ENCODE results near the gene FCHO2. TPM values are rescaled to one million over a fixed set of nuclear protein-coding genes. Genes with fewer than 3 reads are reported as not detected.

Gene FCHO2
- total RNA-seq, 1 donor from 2014 or later = 2.2 TPM

GRCh38 chr5:72937517-72938061 lies 18.3 kb upstream of the FCHO2 start:
- H3K36me3 Mint-ChIP-seq (ENCODE audit: low read depth) = no peaks in the 10 kb centered on the region
- peaks cover 7% of the 10 kb centered on the region for H3K27me3 Mint-ChIP-seq (ENCODE audit: insufficient read depth)
- no peak overlapping the region for H3K4me3 Mint-ChIP-seq
- no peaks in the 10 kb centered on the region for H3K4me1 Mint-ChIP-seq (ENCODE audit: low read depth)
- DNase-seq (ENCODE audit: low spot score) = no peak
- H3K9me3 Mint-ChIP-seq = no peaks in the 10 kb centered on the region
- intact Hi-C loops (cut with micrococcal nuclease) = no loop called here
- no peak overlapping the region for H3K27ac Mint-ChIP-seq

- H3K27me3 Mint-ChIP-seq (ENCODE audit: insufficient read depth) = peaks cover 5% of the 10 kb centered on the region
- H3K27ac Mint-ChIP-seq = no peak overlapping the region
- intact Hi-C loops (cut with micrococcal nuclease) = no loop called here
These were observed 17.6 kb upstream of the FCHO2 start for GRCh38 chr5:72938206-72938605.

GRCh38 chr5:72940082-72940481 lies 15.8 kb upstream of the FCHO2 start:
- no peaks in the 10 kb centered on the region for H3K9me3 Mint-ChIP-seq
- intact Hi-C loops (cut with micrococcal nuclease) = no loop called here
- no peak overlapping the region for H3K4me3 Mint-ChIP-seq

More at GRCh38 chr5:72938206-72938605, 17.6 kb upstream of the FCHO2 start:
- H3K9me3 Mint-ChIP-seq = no peaks in the 10 kb centered on the region
- no peak for DNase-seq (ENCODE audit: low spot score)
- no peaks in the 10 kb centered on the region for H3K36me3 Mint-ChIP-seq (ENCODE audit: low read depth)
- no peaks in the 10 kb centered on the region for H3K4me1 Mint-ChIP-seq (ENCODE audit: low read depth)
- H3K4me3 Mint-ChIP-seq = no peak overlapping the region

GRCh38 chr5:72943307-72943706 lies 12.5 kb upstream of the FCHO2 start:
- no peak for DNase-seq (ENCODE audit: low spot score)
- Mint-ChIP-seq H3K9me3 (no peaks in the 10 kb centered on the region), H3K36me3 (ENCODE audit: low read depth) (no peaks in the 10 kb centered on the region), H3K4me3 (no peak overlapping the region), H3K27ac (no peak overlapping the region), H3K4me1 (ENCODE audit: low read depth) (no peaks in the 10 kb centered on the region), H3K27me3 (ENCODE audit: insufficient read depth) (peaks cover 11% of the 10 kb centered on the region)
- intact Hi-C loops (cut with micrococcal nuclease) = no loop called here

More at GRCh38 chr5:72940082-72940481, 15.8 kb upstream of the FCHO2 start:
- no peak for DNase-seq (ENCODE audit: low spot score)
- no peaks in the 10 kb centered on the region for H3K36me3 Mint-ChIP-seq (ENCODE audit: low read depth)
- H3K27ac Mint-ChIP-seq = no peak overlapping the region
- peaks cover 7% of the 10 kb centered on the region for H3K27me3 Mint-ChIP-seq (ENCODE audit: insufficient read depth)
- no peaks in the 10 kb centered on the region for H3K4me1 Mint-ChIP-seq (ENCODE audit: low read depth)

GRCh38 chr5:72947498-72947897 lies 8.3 kb upstream of the FCHO2 start:
- DNase-seq (ENCODE audit: low spot score) = no peak
- Mint-ChIP-seq H3K9me3 (no peaks in the 10 kb centered on the region), H3K27me3 (ENCODE audit: insufficient read depth) (peaks cover 23% of the 10 kb centered on the region), H3K4me3 (no peak overlapping the region), H3K36me3 (ENCODE audit: low read depth) (no peaks in the 10 kb centered on the region), H3K27ac (no peak overlapping the region), H3K4me1 (ENCODE audit: low read depth) (no peaks in the 10 kb centered on the region)
- intact Hi-C loops (cut with micrococcal nuclease) = no loop called here

DNA sequence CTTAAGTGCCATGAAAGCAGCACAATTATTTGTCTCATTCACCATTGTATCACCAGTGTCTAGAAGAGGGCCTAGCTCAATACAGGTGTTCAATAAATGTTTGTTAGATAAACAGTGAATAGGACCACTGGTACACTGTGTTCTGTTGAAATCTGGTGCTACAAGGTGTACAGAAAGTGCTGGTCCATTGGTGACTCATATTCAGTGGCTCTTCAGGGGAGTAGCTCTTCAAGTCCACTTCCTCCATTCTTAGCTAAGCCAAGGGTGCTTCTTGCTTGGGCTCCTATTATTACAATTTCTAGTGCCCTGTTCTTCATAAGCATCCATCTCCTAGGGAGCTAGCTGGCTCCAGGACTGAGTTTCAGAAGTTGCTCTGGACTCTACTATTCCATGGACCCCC lies 6.4 kb upstream of the FCHO2 start:
- H3K27ac Mint-ChIP-seq = no peak overlapping the region
- H3K36me3 Mint-ChIP-seq (ENCODE audit: low read depth) = peaks cover 2% of the 10 kb centered on the region
- H3K27me3 Mint-ChIP-seq (ENCODE audit: insufficient read depth) = peaks cover 32% of the 10 kb centered on the region
- no peaks in the 10 kb centered on the region for H3K4me1 Mint-ChIP-seq (ENCODE audit: low read depth)
- H3K4me3 Mint-ChIP-seq = no peak overlapping the region
- DNase-seq (ENCODE audit: low spot score) = no peak
- intact Hi-C loops (cut with micrococcal nuclease) = no loop called here
- H3K9me3 Mint-ChIP-seq = no peaks in the 10 kb centered on the region

- H3K4me1 Mint-ChIP-seq (ENCODE audit: low read depth) = peaks cover 14% of the 10 kb centered on the region
- intact Hi-C loops (cut with micrococcal nuclease) = no loop called here
- peaks cover 40% of the 10 kb centered on the region for H3K27me3 Mint-ChIP-seq (ENCODE audit: insufficient read depth)
- H3K9me3 Mint-ChIP-seq = no peaks in the 10 kb centered on the region
- DNase-seq (ENCODE audit: low spot score) = no peak
- no peak overlapping the region for H3K4me3 Mint-ChIP-seq
- H3K36me3 Mint-ChIP-seq (ENCODE audit: low read depth) = peaks cover 9% of the 10 kb centered on the region
- H3K27ac Mint-ChIP-seq = no peak overlapping the region
These were observed 4.0 kb upstream of the FCHO2 start for GRCh38 chr5:72951671-72952468.

GRCh38 chr5:72954389-72954788 lies 1.5 kb upstream of the FCHO2 start:
- Mint-ChIP-seq H3K4me3 (peak overlapping the region; percentile 43), H3K27ac (no peak overlapping the region), H3K9me3 (no peaks in the 10 kb centered on the region), H3K27me3 (ENCODE audit: insufficient read depth) (peaks cover 54% of the 10 kb centered on the region), H3K36me3 (ENCODE audit: low read depth) (peaks cover 9% of the 10 kb centered on the region), H3K4me1 (ENCODE audit: low read depth) (peaks cover 15% of the 10 kb centered on the region)
- intact Hi-C loops (cut with micrococcal nuclease) = loop anchor here (2.0 kb wide), 1 partner anchor 106 kb away; no protein-coding TSS in a partner anchor
- no peak for DNase-seq (ENCODE audit: low spot score)

- peak overlapping the region; percentile 32 for H3K27ac Mint-ChIP-seq
- DNase-seq (ENCODE audit: low spot score) = no peak
- no peaks in the 10 kb centered on the region for H3K9me3 Mint-ChIP-seq
- peaks cover 56% of the 10 kb centered on the region for H3K27me3 Mint-ChIP-seq (ENCODE audit: insufficient read depth)
- intact Hi-C loops (cut with micrococcal nuclease) = loop anchor here (1.0 to 5.0 kb wide), 6 partner anchors 106 to 543 kb away; partner anchors contain the start of genes BTF3 and TNPO1
- peaks cover 9% of the 10 kb centered on the region for H3K36me3 Mint-ChIP-seq (ENCODE audit: low read depth)
- H3K4me1 Mint-ChIP-seq (ENCODE audit: low read depth) = peaks cover 15% of the 10 kb centered on the region
- H3K4me3 Mint-ChIP-seq = peak overlapping the region; percentile 85
These were observed 586 bp upstream of the FCHO2 start for GRCh38 chr5:72955143-72955767.

DNA sequence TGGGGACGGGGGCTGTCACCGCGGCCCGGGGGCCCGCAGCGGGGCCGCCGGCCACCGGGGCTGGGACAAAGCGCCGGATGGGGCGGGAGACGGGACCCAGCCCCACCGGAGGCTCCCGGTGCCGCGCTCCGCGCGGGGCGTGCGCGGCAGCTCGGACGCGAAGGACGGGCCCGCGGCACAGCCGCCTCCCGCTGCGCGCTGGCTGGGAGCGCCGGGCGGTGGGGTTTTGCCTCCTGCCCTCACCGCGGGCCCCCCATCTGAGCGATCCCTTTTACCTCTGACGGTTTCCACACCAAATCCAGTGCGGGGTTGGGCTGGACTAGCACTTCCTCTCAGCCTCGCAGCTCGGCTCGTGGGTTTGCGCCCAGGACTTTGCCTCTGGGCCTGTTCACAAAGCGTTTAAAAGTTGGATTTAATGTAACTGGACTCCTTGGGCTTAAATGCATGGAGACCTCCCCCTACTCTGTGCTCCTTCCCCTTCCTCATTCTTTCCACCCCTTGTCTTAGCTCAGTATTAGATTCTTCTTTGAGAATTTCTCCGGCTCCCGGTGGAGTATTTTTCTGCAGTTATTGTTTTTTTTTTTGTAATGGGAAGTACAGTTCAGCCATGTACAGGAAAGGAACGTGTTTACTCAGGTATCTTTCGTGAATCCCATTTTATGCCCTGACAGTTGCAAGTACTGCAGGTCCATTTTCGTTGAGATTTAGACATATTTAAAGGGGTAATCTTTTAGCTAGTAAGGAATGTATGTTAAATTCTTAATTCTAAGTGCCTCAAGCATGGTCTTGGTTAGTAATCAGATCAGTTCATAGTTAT lies 691 bp downstream of the FCHO2 start:
- Mint-ChIP-seq H3K4me1 (ENCODE audit: low read depth) (peaks cover 15% of the 10 kb centered on the region), H3K27ac (peak overlapping the region; percentile 70), H3K36me3 (ENCODE audit: low read depth) (peaks cover 9% of the 10 kb centered on the region), H3K27me3 (ENCODE audit: insufficient read depth) (peaks cover 53% of the 10 kb centered on the region), H3K9me3 (no peaks in the 10 kb centered on the region), H3K4me3 (peak overlapping the region; percentile 86)
- peak; percentile 18 for DNase-seq (ENCODE audit: low spot score)
- intact Hi-C loops (cut with micrococcal nuclease) = loop anchor here (5.0 kb wide), 1 partner anchor 496 kb away; no protein-coding TSS in a partner anchor

DNA sequence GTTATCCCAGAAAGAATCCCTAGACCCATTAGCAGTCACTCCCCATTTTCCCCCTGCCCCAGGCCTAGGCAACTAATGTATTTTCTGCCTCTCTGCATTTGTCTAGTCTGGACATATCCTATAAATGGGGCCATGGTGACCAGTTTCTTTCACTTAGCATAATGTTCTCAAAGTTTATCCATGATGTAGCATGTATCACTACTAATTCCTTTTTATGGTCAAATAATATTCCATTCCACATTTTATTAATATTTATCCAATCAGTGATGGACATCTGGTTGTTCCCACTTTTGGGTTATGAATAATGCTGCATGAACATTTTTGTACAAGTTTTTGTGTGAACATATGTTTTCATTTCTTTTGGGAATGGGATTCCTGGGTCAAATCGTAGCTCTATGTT lies 1.5 kb downstream of the FCHO2 start:
- peak overlapping the region; percentile 86 for H3K4me3 Mint-ChIP-seq
- DNase-seq (ENCODE audit: low spot score) = no peak
- H3K4me1 Mint-ChIP-seq (ENCODE audit: low read depth) = peaks cover 15% of the 10 kb centered on the region
- H3K27ac Mint-ChIP-seq = no peak overlapping the region
- H3K36me3 Mint-ChIP-seq (ENCODE audit: low read depth) = peaks cover 9% of the 10 kb centered on the region
- intact Hi-C loops (cut with micrococcal nuclease) = loop anchor here (5.0 kb wide), 1 partner anchor 495 kb away; no protein-coding TSS in a partner anchor
- peaks cover 56% of the 10 kb centered on the region for H3K27me3 Mint-ChIP-seq (ENCODE audit: insufficient read depth)
- no peaks in the 10 kb centered on the region for H3K9me3 Mint-ChIP-seq

DNA sequence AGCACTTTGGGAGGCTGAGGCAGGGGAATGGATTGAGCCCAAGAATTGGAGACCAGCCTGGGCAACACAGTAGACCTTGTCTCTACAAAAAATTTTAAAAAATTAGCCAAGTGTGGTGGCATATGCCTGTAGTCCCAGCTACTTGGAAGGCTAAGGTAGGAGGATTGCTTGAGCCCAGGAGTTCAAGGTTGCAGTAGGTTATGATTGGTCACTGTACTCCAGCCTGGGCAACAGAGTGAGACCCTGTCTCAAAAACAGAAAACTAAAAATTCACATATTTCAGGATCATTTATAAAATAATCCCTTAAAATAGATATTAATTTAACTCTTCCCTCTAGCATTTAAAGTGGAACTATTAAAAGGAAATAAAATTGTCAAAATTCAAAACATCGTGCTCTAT lies 3.4 kb downstream of the FCHO2 start:
- peaks cover 51% of the 10 kb centered on the region for H3K27me3 Mint-ChIP-seq (ENCODE audit: insufficient read depth)
- no peaks in the 10 kb centered on the region for H3K9me3 Mint-ChIP-seq
- peaks cover 15% of the 10 kb centered on the region for H3K4me1 Mint-ChIP-seq (ENCODE audit: low read depth)
- intact Hi-C loops (cut with micrococcal nuclease) = loop anchor here (5.0 kb wide), 1 partner anchor 493 kb away; no protein-coding TSS in a partner anchor
- no peak for DNase-seq (ENCODE audit: low spot score)
- no peak overlapping the region for H3K4me3 Mint-ChIP-seq
- peaks cover 7% of the 10 kb centered on the region for H3K36me3 Mint-ChIP-seq (ENCODE audit: low read depth)
- no peak overlapping the region for H3K27ac Mint-ChIP-seq
